Astrocyte of the cerebellum (primary cell): ENCODE measurements around the gene MAPRE3.

Experiments
- DNase-seq: peaks from one replicate; pipeline ENCODE4 v3.0.0-alpha.2; 2011; ENCODE audit warnings: low read depth
- H3K4me3 ChIP-seq: 2 replicates; pipeline ENCODE4 v1.5.1; 2011; ENCODE audit warnings: mild to moderate bottlenecking, low read depth, low read length, moderate library complexity
- CTCF ChIP-seq: IDR thresholded peaks from 2 replicates; pipeline ENCODE4 v1.5.1; 2012; ENCODE audit warnings: low read length, low read depth, moderate library complexity, mild to moderate bottlenecking; ENCODE audit errors: missing control alignments
- in situ Hi-C: cut with HindIII; loops from 2 replicates; pipeline ENCODE4 v1.10.0; 2017; ENCODE audit warnings: low sequenced_read_pairs

MAPRE3 gene

GRCh38 chr2:27059141-27059820, 88.8 kb downstream of the MAPRE3 start:
- no peak overlapping the region for H3K4me3 ChIP-seq
- no peak for TF ChIP-seq CTCF
- DNase-seq = no peak
- in situ Hi-C loops = no loop called here

- TF ChIP-seq CTCF = no peak
- in situ Hi-C loops = no loop called here
- H3K4me3 ChIP-seq = no peak overlapping the region
- no peak for DNase-seq
Measured at GRCh38 chr2:27060323-27060722, 89.9 kb downstream of the MAPRE3 start.

- no peak for DNase-seq
- TF ChIP-seq CTCF = no peak
- no peak overlapping the region for H3K4me3 ChIP-seq
- in situ Hi-C loops = no loop called here
Measured at GRCh38 chr2:27065128-27065527, 94.7 kb downstream of the MAPRE3 start.

- DNase-seq = no peak
- in situ Hi-C loops = no loop called here
- no peak for TF ChIP-seq CTCF
- no peak overlapping the region for H3K4me3 ChIP-seq
Measured at GRCh38 chr2:27067385-27067784, 96.9 kb downstream of the MAPRE3 start.

GRCh38 chr2:27069436-27069835, 99.0 kb downstream of the MAPRE3 start:
- TF ChIP-seq CTCF = no peak
- in situ Hi-C loops = no loop called here
- peak overlapping the region; percentile 85 for H3K4me3 ChIP-seq
- DNase-seq = no peak

GRCh38 chr2:27069961-27070618, 99.7 kb downstream of the MAPRE3 start:
- peak overlapping the region; percentile 85 for H3K4me3 ChIP-seq
- no peak for TF ChIP-seq CTCF
- no peak for DNase-seq
- in situ Hi-C loops = no loop called here
